ENCODE results near the gene ABCC12.

GRCh38 chr16:48128769-48129168, 27.0 kb downstream of the ABCC12 start:
- TF ChIP-seq CTCF (conservative IDR thresholded peaks at IDR 0.05 in 1 of 2, IDR thresholded peaks at IDR 0.05 in 1 of 2; ENCODE audit: low read depth in 1 of 2, low read length in 2 of 2) (no peak), EZH2 (IDR thresholded peaks at IDR 0.05; ENCODE audit: low read length, missing control alignments) (no peak)
